SIG-M5 (cell line): Measurements from ENCODE around the gene SLC66A3.

Experiments
- DNase-seq: peaks from one replicate; lab custom pipeline; 2025; lab: John Stamatoyannopoulos, UW

SLC66A3 gene

GRCh38 chr2:11213975-11214374, 58.7 kb downstream of the SLC66A3 start:
- no peak for DNase-seq

DNA sequence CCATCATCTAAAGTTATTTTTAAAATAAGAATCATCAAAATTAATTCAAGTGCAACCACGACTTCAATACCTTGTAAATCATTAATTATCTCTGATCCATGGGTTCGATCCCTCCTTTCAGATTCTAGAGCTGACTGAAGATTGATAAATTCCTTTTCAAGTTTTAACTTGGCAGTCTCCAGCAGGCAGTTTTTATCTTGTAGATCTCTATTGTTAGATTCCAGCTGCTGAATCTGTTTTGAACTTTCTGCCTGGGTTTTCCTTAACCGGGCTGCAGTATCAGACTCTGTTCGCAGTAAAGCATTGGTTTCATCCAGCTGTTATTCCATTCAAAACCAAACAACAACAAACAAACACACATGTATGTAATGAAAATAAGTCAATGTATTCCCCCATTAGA, 59.5 kb downstream of the SLC66A3 start:
- DNase-seq = no peak

DNA sequence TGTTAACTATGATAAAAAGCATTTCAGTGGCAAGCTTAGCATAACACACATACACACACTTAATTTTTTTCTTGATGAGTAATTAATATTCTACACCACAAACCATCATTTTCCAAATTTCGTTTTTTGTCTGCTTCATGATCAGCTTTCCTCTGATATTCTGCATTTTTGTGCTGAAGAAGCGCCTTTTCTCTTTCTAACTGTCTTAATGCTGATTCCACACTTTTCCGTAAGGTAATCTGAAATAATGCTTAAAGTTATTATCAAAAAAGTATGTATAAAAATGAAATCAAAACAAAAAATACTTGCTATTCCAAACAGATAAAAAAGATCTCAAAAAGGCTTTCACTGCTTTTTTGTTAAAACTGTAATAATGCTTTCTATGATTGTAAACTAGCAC, 60.1 kb downstream of the SLC66A3 start:
- no peak for DNase-seq

GRCh38 chr2:11220445-11220844, 65.2 kb downstream of the SLC66A3 start:
- DNase-seq = no peak

- DNase-seq = no peak
Observed at GRCh38 chr2:11222845-11223244, 67.6 kb downstream of the SLC66A3 start.

DNA sequence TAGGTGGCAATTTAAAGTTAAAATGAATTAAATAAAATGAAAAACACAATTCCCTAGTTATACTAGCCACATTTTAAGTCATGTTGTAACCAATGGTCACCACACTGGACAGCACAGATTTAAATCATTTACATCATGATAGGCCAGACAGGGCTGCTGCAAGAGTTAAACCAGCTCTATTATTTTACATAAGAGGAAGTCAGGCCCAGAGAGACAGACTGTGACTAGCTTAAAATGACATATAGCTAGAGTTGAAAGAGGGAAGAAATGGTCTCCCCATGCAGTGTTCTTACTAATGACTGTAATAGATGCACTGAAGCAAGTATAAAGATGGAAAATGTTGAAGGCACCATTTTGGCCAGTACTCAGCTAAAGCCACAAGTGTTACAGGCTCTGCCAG, 69.6 kb downstream of the SLC66A3 start:
- DNase-seq = no peak

DNA sequence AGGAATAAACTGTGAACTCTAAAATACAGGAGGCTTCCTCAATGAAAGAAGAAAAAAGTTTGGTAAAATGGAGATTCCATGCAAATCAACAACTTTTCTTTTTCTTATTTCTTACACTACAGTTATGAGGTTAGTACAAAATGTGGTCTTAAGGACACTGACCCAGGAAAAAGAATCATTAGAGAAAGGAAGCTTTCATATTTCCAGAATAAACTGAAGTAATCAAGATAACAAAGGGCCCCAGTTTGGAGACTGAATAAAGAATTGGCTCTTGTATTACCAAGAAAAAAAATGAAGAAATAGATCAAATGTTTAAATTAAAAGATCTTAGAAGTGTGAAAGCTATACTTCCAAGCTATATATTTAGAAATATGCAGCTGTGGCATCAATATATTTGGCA, 72.3 kb downstream of the SLC66A3 start:
- DNase-seq = no peak
